GM19468 (cell line): Measurements from ENCODE around the gene CXCL16.
A peak's percentile ranks its signal among the peaks of the same experiment; 100 is the strongest.
"Not testable (repeated sequence)": the region's sequence is repeated elsewhere in the genome, so short reads cannot be mapped to it uniquely, and the experiment has no call there.

Source experiments
- ATAC-seq: cut with Tn5 transposase; IDR thresholded peaks from one replicate; pipeline ENCODE4 v1.9.1; 2021; ENCODE audit warnings: mild to moderate bottlenecking, moderate library complexity, moderate number of reproducible peaks; ENCODE audit not compliant: unreplicated experiment; ENCODE audit errors: extremely low read depth

CXCL16 gene

DNA sequence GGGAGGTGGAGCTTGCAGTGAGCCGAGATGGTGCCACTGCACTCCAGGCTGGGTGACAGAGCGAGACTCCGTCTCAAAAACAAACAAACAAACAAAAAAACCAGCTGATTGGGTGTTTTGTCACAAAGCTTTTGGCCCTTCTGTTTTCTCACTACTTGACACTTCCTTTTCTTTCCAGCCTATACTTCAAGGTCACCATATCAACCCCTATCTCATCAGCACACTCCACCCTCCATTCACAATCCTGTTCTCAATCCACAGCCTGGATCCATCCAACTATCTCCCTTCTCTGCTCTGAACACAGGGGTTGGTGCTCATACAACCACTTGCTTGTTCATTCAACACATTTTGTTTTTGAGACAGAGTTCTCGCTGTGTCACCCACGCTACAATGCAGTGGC lies 15.1 kb downstream of the CXCL16 start:
- no peak for ATAC-seq

DNA sequence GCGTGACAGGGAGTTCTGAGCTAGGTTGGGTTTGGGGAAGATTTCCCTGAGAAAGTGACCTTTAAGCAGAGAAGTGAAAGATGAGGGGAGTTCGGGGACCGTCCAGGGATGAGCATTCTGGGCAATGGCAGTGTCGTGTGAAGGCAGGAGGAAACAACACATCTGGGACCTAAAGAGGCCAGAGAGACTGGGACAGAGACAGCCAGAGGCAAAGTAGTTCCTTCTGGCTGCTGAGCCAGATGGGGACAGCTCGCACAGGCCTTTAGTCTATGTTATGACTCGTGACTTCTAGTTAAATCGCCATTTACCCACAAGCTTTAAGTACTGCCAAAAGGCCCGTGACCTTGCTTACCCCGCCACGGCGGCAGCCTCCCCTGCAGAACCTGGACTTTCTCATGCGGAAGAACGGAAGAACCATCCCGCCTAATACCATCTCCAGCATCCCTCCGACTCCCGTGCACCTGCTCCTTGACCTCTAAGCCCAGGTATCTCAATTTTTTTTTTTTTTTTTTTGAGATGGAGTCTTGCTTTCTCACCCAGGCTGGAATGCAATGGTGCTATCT lies 17.0 kb downstream of the CXCL16 start:
- ATAC-seq, result no peak

DNA sequence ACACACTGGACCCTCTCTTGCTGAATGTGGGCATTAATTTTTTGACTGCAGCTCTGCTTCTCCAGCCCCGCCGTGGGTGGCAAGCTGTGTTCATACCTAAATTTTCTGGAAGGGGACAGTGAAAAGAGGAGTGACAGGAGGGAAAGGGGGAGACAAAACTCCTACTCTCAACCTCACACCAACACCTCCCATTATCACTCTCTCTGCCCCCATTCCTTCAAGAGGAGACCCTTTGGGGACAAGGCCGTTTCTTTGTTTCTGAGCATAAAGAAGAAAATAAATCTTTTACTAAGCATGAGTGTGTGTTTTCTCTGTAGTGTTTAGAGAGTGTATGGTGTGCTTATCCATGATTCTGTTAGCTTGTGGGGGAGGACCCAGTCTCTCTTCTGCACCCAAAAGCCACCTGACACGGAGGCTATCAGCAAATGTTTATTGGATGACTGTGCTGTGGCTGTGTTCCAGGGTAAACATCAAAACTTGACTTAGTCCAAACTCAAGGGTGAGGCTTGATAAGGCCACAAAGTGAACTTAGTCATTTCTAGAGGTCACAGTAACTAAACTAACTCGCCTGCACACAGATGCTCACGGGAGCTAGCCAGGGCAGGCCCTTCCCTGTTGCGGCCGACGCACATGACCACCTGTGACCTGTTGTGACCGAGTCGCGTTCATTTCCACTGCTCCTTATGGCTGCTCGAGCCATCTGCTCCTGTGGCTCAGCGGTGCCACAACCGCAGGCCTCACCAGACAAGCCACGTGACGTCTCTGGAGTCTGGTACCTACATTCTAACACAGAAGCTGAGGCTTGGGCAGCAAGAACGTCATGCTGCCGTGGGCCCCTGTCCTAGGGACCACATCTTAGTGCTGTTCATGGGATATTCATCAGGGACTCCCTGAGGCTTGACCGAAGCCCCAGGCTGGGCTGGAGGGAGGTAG lies 18.3 kb downstream of the CXCL16 start:
- ATAC-seq, result no peak

DNA sequence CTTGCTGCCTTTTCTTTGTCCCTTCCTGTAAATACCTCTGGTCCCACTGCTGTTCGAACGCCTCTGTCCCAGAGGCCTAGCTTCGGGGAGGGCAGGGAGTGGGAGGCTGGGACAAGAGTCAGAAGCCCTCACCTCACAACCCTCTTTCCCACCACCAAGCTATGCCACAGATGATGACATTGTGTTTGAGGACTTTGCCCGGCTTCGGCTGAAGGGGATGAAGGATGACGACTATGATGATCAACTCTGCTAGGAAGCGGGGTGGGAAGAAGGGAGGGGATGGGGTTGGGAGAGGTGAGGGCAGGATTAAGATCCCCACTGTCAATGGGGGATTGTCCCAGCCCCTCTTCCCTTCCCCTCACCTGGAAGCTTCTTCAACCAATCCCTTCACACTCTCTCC lies 18.9 kb downstream of the CXCL16 start:
- no peak for ATAC-seq

DNA sequence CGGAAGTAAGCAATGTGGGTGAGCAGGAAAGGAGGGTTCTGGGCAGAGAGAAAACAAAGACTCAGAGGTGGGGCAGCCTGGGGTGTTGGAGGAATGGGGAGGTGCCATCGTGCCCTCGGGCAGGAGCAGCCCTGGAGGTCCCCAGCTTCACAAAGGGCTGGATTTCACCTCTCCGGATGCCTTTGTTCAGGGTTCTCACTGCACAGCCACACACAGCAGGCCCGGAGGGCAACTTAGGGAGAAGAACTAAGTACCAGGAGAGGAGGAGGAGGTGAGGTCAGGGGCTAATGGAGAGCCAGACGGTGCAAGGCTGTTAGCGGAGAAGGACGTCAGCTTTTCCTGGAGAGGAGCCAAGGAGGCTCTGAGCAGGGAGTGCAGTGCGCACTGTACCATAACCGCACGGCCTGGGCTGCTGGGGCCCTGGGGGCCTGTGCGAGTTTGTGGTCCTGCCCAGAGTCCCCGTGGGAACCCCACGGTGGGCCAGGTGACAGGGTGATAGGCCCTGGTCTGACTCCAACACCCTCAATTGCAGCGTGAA lies 20.0 kb downstream of the CXCL16 start:
- no peak for ATAC-seq

DNA sequence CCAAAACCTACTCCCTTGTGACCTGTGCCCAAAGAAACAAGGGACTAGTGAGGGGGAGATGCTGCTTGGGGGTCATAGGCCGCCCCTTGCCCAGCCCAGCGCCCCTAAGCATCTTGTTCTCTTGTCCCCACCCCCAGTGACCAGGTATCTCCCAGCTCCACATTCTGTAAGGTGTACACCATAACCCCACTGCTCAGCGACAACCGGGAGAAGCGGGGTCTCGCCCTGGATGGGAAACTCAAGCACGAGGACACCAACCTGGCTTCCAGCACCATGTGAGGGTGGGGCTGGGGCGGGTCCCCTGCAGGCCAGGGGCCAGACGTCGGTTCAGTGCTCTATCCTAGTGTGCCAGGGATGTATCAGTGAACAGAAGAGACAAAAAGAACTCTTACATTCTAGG lies 20.6 kb downstream of the CXCL16 start:
- no peak for ATAC-seq

DNA sequence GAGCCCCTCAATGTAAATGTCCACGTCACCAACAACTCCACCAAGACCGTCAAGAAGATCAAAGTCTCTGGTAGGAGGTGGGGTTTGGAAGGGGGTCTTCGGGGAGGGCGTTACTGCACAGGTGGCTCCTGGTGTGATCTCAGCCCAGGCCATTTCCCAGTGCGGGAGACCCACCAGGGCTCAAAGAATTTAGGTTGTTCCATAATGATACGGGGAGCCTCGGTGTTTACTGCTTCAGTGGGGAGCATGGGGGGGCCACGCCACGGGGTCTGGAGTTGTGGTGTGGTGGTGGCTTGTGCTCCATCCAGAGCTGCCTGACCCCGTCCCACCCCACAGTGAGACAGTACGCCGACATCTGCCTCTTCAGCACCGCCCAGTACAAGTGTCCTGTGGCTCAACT lies 21.5 kb downstream of the CXCL16 start:
- ATAC-seq, result no peak

DNA sequence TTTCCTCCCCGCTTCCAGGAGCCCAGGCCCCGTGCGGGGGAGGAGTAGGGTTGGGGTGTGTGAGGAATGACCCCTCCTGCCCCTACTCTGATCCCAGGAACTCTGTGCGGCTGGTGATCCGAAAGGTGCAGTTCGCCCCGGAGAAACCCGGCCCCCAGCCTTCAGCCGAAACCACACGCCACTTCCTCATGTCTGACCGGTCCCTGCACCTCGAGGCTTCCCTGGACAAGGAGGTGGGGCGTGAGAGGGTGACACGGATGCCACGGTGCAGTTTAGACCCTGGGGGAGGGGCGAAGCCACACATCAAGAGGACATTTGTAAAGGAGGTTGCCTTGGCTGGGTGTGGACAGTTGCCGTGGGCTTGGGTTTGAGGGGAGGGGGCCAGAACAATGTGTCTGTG lies 21.9 kb downstream of the CXCL16 start:
- ATAC-seq, result no peak

DNA sequence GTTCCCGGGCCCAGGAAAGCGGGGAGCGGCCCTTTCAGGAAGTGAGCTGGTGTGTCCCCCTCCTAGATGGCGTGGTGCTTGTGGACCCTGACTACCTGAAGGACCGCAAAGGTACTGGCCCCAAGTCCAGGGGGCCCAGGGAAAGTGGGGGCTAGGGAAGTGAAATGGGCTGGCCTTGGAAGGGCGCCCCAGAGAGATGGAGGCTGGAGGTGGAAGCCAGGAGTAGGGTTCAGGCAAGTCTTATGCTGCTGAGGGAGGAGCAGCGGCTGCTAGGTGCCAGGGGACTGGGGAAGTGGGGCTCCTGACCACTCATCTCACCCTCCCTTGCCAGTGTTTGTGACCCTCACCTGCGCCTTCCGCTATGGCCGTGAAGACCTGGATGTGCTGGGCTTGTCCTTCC lies 23.6 kb downstream of the CXCL16 start:
- ATAC-seq, result no peak

DNA sequence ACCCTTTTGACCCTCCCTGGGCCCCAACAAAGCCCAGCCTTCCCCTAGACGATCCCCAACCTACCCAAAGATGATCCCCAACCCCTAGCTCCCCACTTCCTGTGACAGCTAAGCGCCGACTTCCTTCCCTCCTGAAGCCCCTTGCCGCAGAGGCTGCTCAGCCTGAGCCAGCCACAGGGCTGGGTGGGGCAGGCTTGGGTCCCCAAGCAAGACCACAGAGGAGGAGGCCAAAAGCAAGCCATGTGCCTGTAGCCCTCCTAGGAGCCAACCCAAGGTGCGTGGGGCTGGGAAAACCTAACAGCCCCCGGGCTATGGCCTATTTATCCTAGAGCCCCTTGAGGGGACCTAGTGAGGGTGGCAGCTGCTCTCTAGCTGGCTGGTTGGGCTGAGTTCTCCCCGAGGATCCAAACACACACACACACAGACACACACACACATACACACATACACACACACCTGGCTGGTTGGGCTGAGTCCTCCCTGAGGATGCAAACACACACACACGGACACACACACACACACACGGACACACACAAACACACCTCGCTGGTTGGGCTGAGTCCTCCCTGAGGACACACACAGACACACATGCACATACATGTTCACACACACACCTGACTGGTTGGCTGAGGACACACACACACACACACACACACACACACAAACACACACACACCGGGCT lies 24.5 kb downstream of the CXCL16 start:
- ATAC-seq, result no peak

DNA sequence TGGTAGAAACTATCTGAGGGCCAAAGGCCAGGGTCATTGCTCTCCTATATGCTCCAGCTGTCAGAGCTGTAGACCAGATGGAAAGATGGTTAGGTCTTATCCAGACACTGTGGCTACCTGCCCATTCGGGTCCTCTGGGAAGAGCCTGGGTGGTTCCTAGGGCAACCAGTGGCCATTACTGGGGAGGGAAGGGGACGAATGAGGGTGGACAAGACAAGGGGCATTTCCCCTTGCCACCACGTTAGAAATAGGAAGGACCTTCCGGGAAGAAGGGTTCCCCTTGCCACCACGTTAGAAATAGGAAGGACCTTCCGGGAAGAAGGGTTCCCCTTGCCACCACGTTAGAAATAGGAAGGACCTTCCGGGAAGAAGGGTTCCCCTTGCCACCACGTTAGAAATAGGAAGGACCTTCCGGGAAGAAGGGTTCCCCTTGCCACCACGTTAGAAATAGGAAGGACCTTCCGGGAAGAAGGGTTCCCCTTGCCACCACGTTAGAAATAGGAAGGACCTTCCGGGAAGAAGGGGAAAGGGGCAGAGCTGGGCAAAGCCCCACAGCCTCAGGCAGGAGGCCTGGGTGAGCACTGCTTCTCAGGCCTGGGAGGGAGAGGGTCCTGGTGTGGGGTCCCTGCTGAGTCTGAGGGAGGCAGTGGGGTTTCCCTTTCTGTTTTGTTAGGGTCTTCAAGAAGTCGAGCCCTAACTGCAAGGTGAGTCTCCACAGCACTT lies 25.2 kb downstream of the CXCL16 start:
- not testable (repeated sequence) for ATAC-seq

DNA sequence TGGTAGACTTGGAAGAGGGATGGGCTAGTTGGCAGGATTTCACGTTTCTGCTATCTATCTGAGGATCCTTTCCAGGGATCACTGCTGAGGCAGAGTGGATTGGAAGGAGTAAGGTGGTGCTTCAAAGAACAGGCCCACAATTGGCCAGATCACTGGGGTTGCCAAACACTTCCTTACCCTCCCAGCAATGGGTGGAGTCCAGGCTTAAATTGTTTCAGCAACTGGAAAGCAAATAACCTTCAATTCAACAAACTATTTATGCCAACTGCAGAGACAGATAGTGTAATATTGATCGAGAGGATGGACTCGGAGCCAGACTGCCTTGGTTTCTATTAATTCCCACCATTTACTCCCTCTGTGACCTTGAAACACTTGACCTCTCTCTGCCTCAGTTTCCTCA lies 27.2 kb downstream of the CXCL16 start:
- no peak for ATAC-seq

DNA sequence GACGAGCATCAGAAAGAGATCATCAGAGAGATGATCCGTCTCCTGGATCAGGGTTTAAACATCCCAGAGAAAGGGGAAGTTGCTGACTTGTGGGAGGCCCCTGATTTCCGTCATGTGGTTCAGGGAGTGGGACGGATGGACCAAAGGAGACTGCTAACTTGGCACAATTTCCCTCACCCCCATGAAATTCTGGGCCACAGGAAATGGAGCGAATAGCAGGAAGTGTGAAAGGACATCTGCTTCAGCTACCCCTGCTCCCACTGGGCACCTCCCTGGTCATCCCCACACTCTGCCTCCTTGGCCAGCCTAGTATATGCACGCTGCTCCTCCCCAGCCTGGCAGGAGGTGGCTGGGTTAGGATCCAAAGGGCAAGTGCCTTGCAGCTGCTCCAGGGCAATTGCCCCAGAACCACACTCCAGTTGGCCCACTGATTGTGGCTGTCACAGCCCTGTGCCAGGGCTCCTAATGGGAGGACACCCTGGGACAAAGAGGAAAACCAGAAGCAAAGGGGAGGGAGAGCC lies 28.0 kb downstream of the CXCL16 start:
- ATAC-seq, result no peak

DNA sequence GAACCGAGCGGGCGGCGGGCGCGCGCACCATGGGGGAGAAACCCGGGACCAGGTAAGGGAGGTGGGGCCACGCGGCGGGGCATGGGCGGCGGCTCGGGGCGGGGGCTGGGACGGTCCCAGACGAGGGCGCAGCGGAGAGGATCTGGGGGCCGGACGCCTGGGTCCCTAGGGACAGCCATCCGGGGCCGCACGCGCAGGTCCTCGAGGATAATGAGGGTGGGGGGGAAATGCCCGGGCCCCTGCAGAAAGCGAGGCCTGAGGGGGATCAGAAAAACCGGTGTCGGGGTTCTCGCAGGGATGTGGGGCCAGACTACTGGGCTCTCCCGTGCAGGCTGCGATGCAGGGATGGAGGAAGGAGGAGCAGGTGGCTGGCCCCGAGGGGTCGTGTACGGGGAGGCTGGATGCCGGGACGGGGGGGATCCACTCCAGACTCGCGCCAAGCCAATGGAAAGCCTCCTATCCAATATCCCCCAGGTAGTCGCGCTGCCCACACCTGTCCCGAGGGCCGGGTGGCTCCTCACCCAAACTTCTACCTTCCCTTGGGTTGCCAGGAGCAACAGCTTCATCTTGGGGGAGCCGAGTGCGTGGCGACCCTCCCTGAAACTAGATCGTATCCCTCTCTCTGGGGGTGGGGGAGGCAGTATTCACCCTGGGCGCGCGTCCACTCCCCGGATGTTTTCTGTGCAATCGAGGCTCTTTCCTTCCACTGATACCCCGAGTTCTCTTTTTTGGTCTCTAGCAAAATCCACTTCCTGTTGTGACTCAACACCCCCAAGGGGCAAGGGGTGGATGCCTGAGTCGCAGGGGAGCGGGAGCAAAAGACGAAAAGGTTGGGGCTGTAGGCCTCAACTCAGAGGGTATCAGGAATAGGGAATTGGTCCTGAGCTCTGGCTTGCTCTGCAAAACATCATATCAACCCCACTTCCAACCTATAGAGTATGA lies 28.8 kb downstream of the CXCL16 start:
- no peak for ATAC-seq

DNA sequence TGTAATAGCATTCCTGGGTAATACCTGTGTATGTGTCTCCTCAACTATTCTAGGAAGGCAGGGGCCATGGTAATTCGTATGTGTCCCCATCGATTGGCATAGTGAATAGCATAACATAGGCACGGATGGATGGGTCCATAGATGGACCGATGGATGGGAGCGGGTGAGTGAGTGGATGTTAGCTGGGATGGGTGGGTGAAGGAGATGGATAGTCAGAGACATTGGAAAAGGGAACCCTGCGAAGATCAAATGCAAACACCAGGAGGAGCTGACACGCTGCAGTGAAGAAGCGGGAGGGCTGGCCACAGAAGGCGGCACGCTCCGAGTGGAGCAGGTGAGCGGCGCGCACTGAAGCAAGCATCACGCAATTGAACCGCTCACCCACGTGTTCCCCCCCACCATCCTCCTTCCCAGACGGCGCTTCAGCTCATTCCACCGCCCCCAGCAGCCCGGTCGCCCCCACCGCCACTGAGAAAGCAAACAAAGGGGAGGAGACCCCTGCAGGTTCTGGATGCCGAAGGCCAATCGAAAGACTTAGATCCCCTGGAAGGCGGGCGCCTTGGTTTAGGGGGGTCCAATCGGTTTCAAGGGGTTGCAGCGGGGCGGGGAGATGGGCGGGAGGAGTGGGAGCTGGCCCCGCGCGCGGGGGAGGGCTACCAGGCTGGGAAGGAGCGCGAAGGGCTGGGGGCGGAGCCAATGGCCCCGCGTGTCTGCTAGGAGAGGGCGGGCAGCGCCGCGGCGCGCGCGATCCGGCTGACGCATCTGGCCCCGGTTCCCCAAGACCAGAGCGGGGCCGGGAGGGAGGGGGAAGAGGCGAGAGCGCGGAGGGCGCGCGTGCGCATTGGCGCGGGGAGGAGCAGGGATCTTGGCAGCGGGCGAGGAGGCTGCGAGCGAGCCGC lies 29.7 kb downstream of the CXCL16 start, which contains the start of gene ARRB2:
TSS of gene ARRB2 (plus strand) at position 839 of the 899 bp plus-strand sequence. CDS start 90 bp downstream, outside the sequence.
- ATAC-seq, result peak; percentile 76

DNA sequence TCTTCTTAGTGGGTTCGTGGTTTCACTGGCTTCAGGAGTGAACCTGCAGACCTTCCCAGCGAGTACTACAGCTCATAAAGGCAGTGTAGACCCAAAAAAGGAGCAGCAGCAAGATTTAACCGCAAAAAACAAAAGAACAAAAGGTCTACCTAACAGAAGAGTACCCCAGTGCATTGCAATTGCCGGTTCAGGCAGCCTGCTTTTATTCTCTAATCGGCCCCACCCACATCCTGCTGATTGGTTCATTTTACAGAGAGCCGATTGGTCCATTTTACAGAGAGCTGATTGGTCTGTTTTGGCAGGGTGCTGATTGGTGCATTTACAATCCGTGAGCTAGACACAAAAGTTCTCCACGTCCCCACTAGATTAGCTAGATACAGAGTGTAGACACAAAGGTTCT lies 31.3 kb downstream of the CXCL16 start:
- ATAC-seq, result no peak

DNA sequence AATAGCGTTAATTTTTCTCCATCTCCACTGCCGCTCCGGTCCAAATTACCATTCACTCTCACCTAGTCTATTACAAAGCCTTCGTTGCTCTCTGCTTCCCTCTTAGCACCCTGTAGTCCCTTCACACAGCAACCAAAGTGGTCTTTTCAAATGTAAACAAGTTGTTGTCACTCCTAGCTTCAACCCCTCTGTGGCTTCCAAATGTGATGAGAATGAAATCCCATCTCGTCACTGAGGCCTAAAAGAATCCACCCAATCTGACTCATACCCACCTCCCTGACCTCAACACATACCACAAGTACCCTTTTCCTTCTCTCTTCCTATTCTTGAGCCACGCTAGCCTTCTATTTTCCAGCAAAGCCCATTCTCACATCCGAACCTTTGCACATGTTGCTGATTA lies 33.6 kb downstream of the CXCL16 start:
- ATAC-seq, result no peak

DNA sequence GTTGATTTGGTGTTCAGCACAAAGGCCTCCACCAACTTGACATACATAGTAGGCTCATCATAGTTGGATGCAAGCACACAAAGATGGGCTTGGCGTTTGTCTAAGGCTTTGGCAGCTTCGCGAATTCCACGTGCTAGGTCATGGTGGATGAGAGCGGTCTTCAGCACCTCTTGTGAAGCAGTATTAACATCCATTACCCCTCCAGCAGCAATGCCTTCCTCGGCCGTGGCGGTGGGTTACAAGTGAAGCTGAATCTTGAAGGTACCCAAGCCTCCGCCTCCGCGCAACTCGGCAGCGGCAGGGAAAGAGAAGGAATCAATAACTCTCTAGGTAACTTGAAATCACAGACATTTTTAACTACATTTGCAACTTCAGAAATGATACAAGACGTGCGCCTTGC lies 34.7 kb downstream of the CXCL16 start:
- ATAC-seq, result no peak
